GM12878 (cell line): ENCODE measurements around the gene CALY. TPM values are rescaled to one million over a fixed set of nuclear protein-coding genes. Genes with fewer than 3 reads are reported as not detected.

ENCODE experiments used
- ATAC-seq: fragments of 200-7000 bp; cut with Tn5 transposase; 3 replicates; pipeline ENCODE4 v1.9.1; 2020; ENCODE audit warnings: mild to moderate bottlenecking, moderate library complexity
- BruUV-seq: library from RNA; stranded (reverse); fragments of 400-500 nt; replicated peaks from 2 replicates; lab custom pipeline; 2021; lab: Mats Ljungman, UMichigan
- CTCF ChIA-PET: fragments of 300-600 bp; sonication (Branson Sonifier 250); formaldehyde crosslinking; extraction: SDS; loops from one replicate; lab custom pipeline; 2021; ENCODE audit warnings: inconsistent platforms; lab: Yijun Ruan, JAX
- POLR2A ChIA-PET: fragments of 350-600 bp; formaldehyde crosslinking; extraction: SDS; loops from one replicate; lab custom pipeline; 2021; ENCODE audit warnings: inconsistent platforms; lab: Charles Lee
- RAD21 ChIA-PET: fragments of 300-600 bp; sonication (Branson Sonifier 250); formaldehyde crosslinking; loops from one replicate; lab custom pipeline; 2023; ENCODE audit warnings: antibody characterized with exemption; ENCODE audit not compliant: unreplicated experiment; lab: Charles Lee
- SMC1A ChIA-PET: fragments of 300-600 bp; sonication (Branson Sonifier 250); formaldehyde crosslinking; loops from one replicate; lab custom pipeline; 2023; ENCODE audit not compliant: unreplicated experiment, uncharacterized antibody; lab: Charles Lee
- DNase-seq: peaks from one replicate; pipeline ENCODE4 v3.0.0-alpha.2; 2011; ENCODE audit warnings: low read depth, low spot score
- FAIRE-seq: peaks from 3 replicates; lab custom pipeline; 2011; peaks lifted over from hg19 to GRCh38; lab: Jason Lieb, UNC
- H2AFZ ChIP-seq: 2 replicates; pipeline ENCODE4 v1.6.0; 2011; ENCODE audit warnings: low read depth, low read length, control low read depth; ENCODE audit not compliant: control insufficient read depth
- H3K27ac ChIP-seq: 2 replicates; pipeline ENCODE4 v1.5.1; 2011; ENCODE audit warnings: control low read depth; ENCODE audit not compliant: control insufficient read depth, insufficient read depth
- H3K27me3 ChIP-seq, 2 experiments: replicated peaks in 1 of 2; 2 replicates each; pipeline versions ENCODE4 v1.6.0 to v1.6.1; 2011; ENCODE audit warnings: low read length in 1 of 2; ENCODE audit not compliant: control insufficient read depth in 2 of 2, insufficient read depth in 2 of 2
- H3K36me3 ChIP-seq, 2 experiments: 2 replicates each; pipeline ENCODE4 v1.5.1; 2011; ENCODE audit warnings: low read length in 1 of 2; ENCODE audit not compliant: control insufficient read depth in 2 of 2, insufficient read depth in 2 of 2
- H3K4me1 ChIP-seq: 2 replicates; pipeline ENCODE4 v1.6.1; 2011; ENCODE audit warnings: mild to moderate bottlenecking, low read length, moderate library complexity, mixed read lengths; ENCODE audit not compliant: control insufficient read depth, insufficient read depth
- H3K4me2 ChIP-seq: 2 replicates; pipeline ENCODE4 v1.6.0; 2011; ENCODE audit warnings: control low read depth; ENCODE audit not compliant: control insufficient read depth, insufficient read depth
- H3K4me3 ChIP-seq: fragments of 200-600 bp; sonication (generic); 2 replicates; pipeline ENCODE4 v1.5.1; 2016
- H3K79me2 ChIP-seq: 2 replicates; pipeline ENCODE4 v1.6.0; 2011; ENCODE audit warnings: low read length; ENCODE audit not compliant: control insufficient read depth, insufficient read depth
- H3K9ac ChIP-seq: 2 replicates; pipeline ENCODE4 v1.8.0; 2011; ENCODE audit warnings: low read length, control low read depth, mixed read lengths; ENCODE audit not compliant: control insufficient read depth, insufficient read depth
- H3K9me3 ChIP-seq: replicated peaks from 3 replicates; pipeline ENCODE4 v1.5.1; 2011; ENCODE audit warnings: mild to moderate bottlenecking, low read length; ENCODE audit not compliant: control insufficient read depth, insufficient read depth
- H4K20me1 ChIP-seq: 2 replicates; pipeline ENCODE4 v1.6.0; 2011; ENCODE audit not compliant: control insufficient read depth, insufficient read depth
- BHLHE40 ChIP-seq, 2 experiments: fragments of 450-650 bp in 1 of 2; IDR thresholded peaks; 2 replicates each; pipeline ENCODE4 v1.6.1; 2011 to 2017; ENCODE audit warnings: low read depth in 2 of 2, borderline replicate concordance in 1 of 2, improper control_type of control experiment in 1 of 2, low read length in 1 of 2, mild to moderate bottlenecking in 1 of 2
- EED ChIP-seq: sonication (generic); IDR thresholded peaks from 2 replicates; pipeline ENCODE4 v1.6.1; 2016; ENCODE audit warnings: antibody characterized with exemption, low read depth
- FOXK2 ChIP-seq: fragments of 450-650 bp; IDR thresholded peaks from 2 replicates; pipeline ENCODE4 v1.6.1; 2017; ENCODE audit warnings: mild to moderate bottlenecking, moderate library complexity
- IRF5 ChIP-seq: fragments of 450-650 bp; IDR thresholded peaks from 2 replicates; pipeline ENCODE4 v1.6.1; 2017; ENCODE audit warnings: borderline replicate concordance
- MTA2 ChIP-seq: fragments of 450-650 bp; IDR thresholded peaks from 2 replicates; pipeline ENCODE4 v1.6.1; 2016; ENCODE audit warnings: low read depth, mild to moderate bottlenecking, moderate library complexity
- PML ChIP-seq: IDR thresholded peaks from 2 replicates; pipeline ENCODE4 v1.6.1; 2012; ENCODE audit warnings: low read length, inconsistent platforms
- TBL1XR1 ChIP-seq: IDR thresholded peaks from 2 replicates; pipeline ENCODE4 v1.6.1; 2012; ENCODE audit warnings: low read depth, low read length, improper control_type of control experiment
- WGBS: methylation state at CpG from one replicate; pipeline ENCODE4 v1.1.6; 2016; ENCODE audit warnings: low lambda C conversion rate; ENCODE audit not compliant: insufficient replicate concordance, insufficient coverage; ENCODE audit errors: missing lambda C conversion rate; 5-methylcytosine and 5-hydroxymethylcytosine counted together
- in situ Hi-C: fragments of 300-500 bp; cut with MboI; formaldehyde crosslinking; loops from 9 replicates; pipeline ENCODE4 v1.14.3; 2018; ENCODE audit warnings: mixed read lengths
- intact Hi-C: fragments of 100-400 bp; cut with micrococcal nuclease; formaldehyde crosslinking; loops from one replicate; pipeline ENCODE4 v1.14.2; 2022; ENCODE audit not compliant: unreplicated experiment
- polyA plus RNA-seq, 11 experiments: library from polyadenylated mRNA; depleted of rRNA in 4 of 11; unstranded in 6 of 11; stranded (reverse) in 5 of 11; fragments of >200 nt; fragmentation: Nextera tagmentation in 4 of 11; fragmentation: Illumina TruSeq in 1 of 11; extraction: Ambion mirVana in 4 of 11; extraction: Trizol in 1 of 11; gene quantifications; 1 replicate in 1 of 11; 2 replicates in 10 of 11; pipeline versions ENCODE4 v1.2.1 to v1.2.3, GENCODE V29; 2011 to 2016; ENCODE audit warnings: inconsistent platforms in 2 of 11, missing spikeins in 2 of 11, low read depth in 1 of 11
- total RNA-seq, 4 experiments: library from RNA; depleted of rRNA in 3 of 4; stranded (reverse); fragments of >200 nt in 3 of 4; fragmentation: Illumina TruSeq in 1 of 4; extraction: Trizol in 1 of 4; gene quantifications; 2 replicates each; pipeline versions ENCODE4 v1.2.1 to v1.2.3, GENCODE V29; 2013 to 2021

The CALY gene
- total and polyA plus RNA-seq, 10 of the 15 experiments (the other 5 are each of a cell fraction or from before 2014, with no cell fraction given) = 0.07 TPM; not detected in 9

- no peak for TF ChIP-seq IRF5
- no peak for TF ChIP-seq EED
- no peak for TF ChIP-seq PML
Observed at GRCh38 chr10:133343558-133343957, 6.9 kb upstream of the CALY start (continued).

- H3K79me2 ChIP-seq = no peaks in the 10 kb centered on the region
- no peaks in the 10 kb centered on the region; the same call in 2 of the 3 replicates for H3K9me3 ChIP-seq
- TF ChIP-seq TBL1XR1 = no peak
- TF ChIP-seq, all 136 proteins: peak for 0
- H3K27ac ChIP-seq = no peak overlapping the region
- FAIRE-seq = no peak
- WGBS = 27% methylated on average over 8 of the region's 8 CpGs
- no peaks in the 10 kb centered on the region for H3K36me3 ChIP-seq
- H3K4me1 ChIP-seq = no peaks in the 10 kb centered on the region
- intact Hi-C loops = no loop called here
- H3K4me3 ChIP-seq = no peak overlapping the region
- DNase-seq = no peak
- H3K4me2 ChIP-seq = no peak overlapping the region
- in situ Hi-C loops = no loop called here
- POLR2A ChIA-PET = no interaction called here
- no TSS peak for BruUV-seq
- H2AFZ ChIP-seq = no peak overlapping the region
- no peak for ATAC-seq
- H3K9ac ChIP-seq = no peak overlapping the region
- no peaks in the 10 kb centered on the region for H4K20me1 ChIP-seq
- CTCF ChIA-PET = no interaction called here
- SMC1A ChIA-PET = no interaction called here
- RAD21 ChIA-PET = no interaction called here
- H3K27me3 ChIP-seq = no peaks in the 10 kb centered on the region; a peak in 1 of 4 replicates
Observed at GRCh38 chr10:133342942-133343341, 6.2 kb upstream of the CALY start.

- SMC1A ChIA-PET = no interaction called here
- no TSS peak for BruUV-seq
- RAD21 ChIA-PET = no interaction called here
- CTCF ChIA-PET = no interaction called here
- no peak for DNase-seq
- POLR2A ChIA-PET = no interaction called here
- in situ Hi-C loops = no loop called here
- no peaks in the 10 kb centered on the region for H3K79me2 ChIP-seq
- H3K27me3 ChIP-seq = peaks cover 0 to 4% of the 10 kb centered on the region in 2 experiments; a peak in 2 of 4 replicates
- ATAC-seq = no peak
- no peaks in the 10 kb centered on the region for H4K20me1 ChIP-seq
- no peaks in the 10 kb centered on the region for H3K36me3 ChIP-seq
- intact Hi-C loops = no loop called here
- no peak overlapping the region for H2AFZ ChIP-seq
- no peaks in the 10 kb centered on the region for H3K4me1 ChIP-seq
- no peak for FAIRE-seq
- H3K27ac ChIP-seq = no peak overlapping the region
- no peak overlapping the region for H3K4me3 ChIP-seq
- no peak overlapping the region for H3K4me2 ChIP-seq
- H3K9ac ChIP-seq = no peak overlapping the region
- TF ChIP-seq MTA2 (no peak), FOXK2 (no peak), BHLHE40 (IDR thresholded peaks at IDR 0.05; ENCODE audit: borderline replicate concordance in 1 of 2, low read depth in 2 of 2, low read length in 1 of 2) (no peak)
- WGBS = 47% methylated on average over 4 of the region's 4 CpGs
- no peaks in the 10 kb centered on the region; the same call in 2 of the 3 replicates for H3K9me3 ChIP-seq
Observed at GRCh38 chr10:133341983-133342382, 5.3 kb upstream of the CALY start.
